Peyer's patch (tissue), 4 donors: ENCODE results near the gene LIMCH1.

Experiments
- CTCF ChIP-seq, 6 experiments: fragments of 450-650 bp in 4 of 6; fragments of 200-600 bp in 2 of 6; sonication (generic) in 1 of 6; IDR thresholded peaks; one replicate each; pipeline ENCODE4 v1.5.1; 2017 to 2019; ENCODE audit warnings: antibody characterized with exemption in 6 of 6, mild to moderate bottlenecking in 3 of 6, moderate library complexity in 1 of 6
- POLR2A ChIP-seq, 2 donors: fragments of 450-650 bp; IDR thresholded peaks; one replicate each; pipeline ENCODE4 v1.5.1; 2017; ENCODE audit warnings: antibody characterized with exemption in 2 of 2, mild to moderate bottlenecking in 2 of 2, moderate library complexity in 2 of 2

GRCh38 chr4:41559940-41560516, 22.1 kb downstream of the LIMCH1 start:
- TF ChIP-seq CTCF (IDR thresholded peaks at IDR 0.05) (no peak), POLR2A (IDR thresholded peaks at IDR 0.05) (no peak)
